Lung (tissue), 12 donors: ENCODE results near the gene EDC3. TPM values are rescaled to one million over a fixed set of nuclear protein-coding genes. Genes with fewer than 3 reads are reported as not detected.

Experiments used
- ATAC-seq: fragments of 200-7000 bp; cut with Tn5 transposase; one replicate; pipeline ENCODE4 v1.9.1; 2020; ENCODE audit warnings: moderate number of reproducible peaks; ENCODE audit not compliant: insufficient read depth, low FRiP score
- DNase-seq, 3 donors: peaks; one replicate each; pipeline ENCODE4 v3.0.0-alpha.2; 2013 to 2017
- H3K27ac ChIP-seq, 2 donors: one replicate each; pipeline ENCODE4 v1.5.1; 2013; ENCODE audit warnings: mild to moderate bottlenecking in 2 of 2, moderate library complexity in 2 of 2, control low read depth in 1 of 2, inconsistent platforms in 1 of 2, low read depth in 1 of 2, low read length in 1 of 2
- H3K27me3 ChIP-seq, 3 donors: one replicate each; pipeline ENCODE4 v1.5.1; 2013; ENCODE audit warnings: low read length in 2 of 3; ENCODE audit not compliant: control insufficient read depth in 3 of 3, insufficient read depth in 3 of 3
- H3K36me3 ChIP-seq, 4 donors: one replicate each; pipeline ENCODE4 v1.5.1; 2013; ENCODE audit warnings: low read length in 4 of 4, mild to moderate bottlenecking in 1 of 4, moderate library complexity in 1 of 4; ENCODE audit not compliant: control insufficient read depth in 4 of 4, insufficient read depth in 4 of 4
- H3K4me1 ChIP-seq, 5 donors: one replicate each; pipeline ENCODE4 v1.5.1; 2013; ENCODE audit warnings: low read length in 5 of 5, mild to moderate bottlenecking in 2 of 5, moderate library complexity in 1 of 5; ENCODE audit not compliant: control insufficient read depth in 5 of 5, insufficient read depth in 5 of 5
- H3K4me3 ChIP-seq: one replicate; pipeline ENCODE4 v1.5.1; 2013; ENCODE audit warnings: mild to moderate bottlenecking, control low read depth, moderate library complexity
- H3K9ac ChIP-seq, 2 donors: one replicate each; pipeline ENCODE4 v1.5.1; 2013; ENCODE audit warnings: low read length in 2 of 2, control low read depth in 1 of 2; ENCODE audit not compliant: insufficient read depth in 1 of 2
- H3K9me3 ChIP-seq, 4 donors: one replicate each; pipeline ENCODE4 v1.5.1; 2013; ENCODE audit warnings: low read length in 3 of 4, mild to moderate bottlenecking in 1 of 4, moderate library complexity in 1 of 4; ENCODE audit not compliant: control insufficient read depth in 4 of 4, insufficient read depth in 3 of 4
- CTCF ChIP-seq: IDR thresholded peaks from 2 replicates; pipeline ENCODE4 v1.5.1; 2012; ENCODE audit warnings: mild to moderate bottlenecking; ENCODE audit errors: control extremely low read depth, extremely low read depth
- WGBS, 2 donors: extraction: QIAGEN DNeasy Blood & Tissue Kit; methylation state at CpG; one replicate each; pipeline ENCODE4 v1.1.7; 2013; 5-methylcytosine and 5-hydroxymethylcytosine counted together
- polyA plus RNA-seq, 2 donors: library from polyadenylated mRNA; stranded (reverse); fragments of 200-250 nt; gene quantifications; one replicate each; pipeline ENCODE4 v1.2.1, GENCODE V29; 2013
- total RNA-seq, 2 donors: library from RNA; depleted of rRNA in 1 of 2; stranded (reverse); fragments of >200 nt in 1 of 2; gene quantifications; one replicate each; pipeline ENCODE4 v1.2.1, GENCODE V29; 2014 to 2021
- donor health status: control.
- donor health status: control.
- donor health status: Bipolar disorder and iron deficiency.
- donor health status: healthy.
- donor health status: DM: yes; HTN: yes; CAD: no.

The EDC3 gene
- total and polyA plus RNA-seq, 4 donors, result 15.3 to 31.9 (median 22.0) TPM

- Histone ChIP-seq H3K36me3 (peaks cover 7 to 25% (median 11%) of the 10 kb centered on the region in 4 donors), H3K4me3 (no peak overlapping the region), H3K27me3 (no peaks in the 10 kb centered on the region), H3K9me3 (no peaks in the 10 kb centered on the region), H3K27ac (no peak overlapping the region), H3K4me1 (peaks cover 0 to 3% (median 0%) of the 10 kb centered on the region in 5 donors), H3K9ac (no peak overlapping the region)
- DNase-seq (no peak), ATAC-seq (no peak)
- WGBS, 2 donors, result 90 to 96% methylated on average over 4 of the region's 4 CpGs
- TF ChIP-seq CTCF, result no peak
These were observed 26.2 kb downstream of the EDC3 start for GRCh38 chr15:74669627-74670026.

- Histone ChIP-seq H3K27ac (no peak overlapping the region), H3K4me1 (peaks cover 6 to 13% (median 6%) of the 10 kb centered on the region in 5 donors), H3K9me3 (no peaks in the 10 kb centered on the region), H3K4me3 (no peak overlapping the region), H3K27me3 (no peaks in the 10 kb centered on the region), H3K9ac (no peak overlapping the region), H3K36me3 (peaks cover 6 to 24% (median 9%) of the 10 kb centered on the region in 4 donors)
- WGBS, 2 donors, result 93 to 100% methylated on average over 1 of the region's 1 CpG
- DNase-seq (no peak), ATAC-seq (no peak)
- TF ChIP-seq CTCF, result no peak
These were observed 27.8 kb downstream of the EDC3 start for GRCh38 chr15:74667975-74668374.

- H3K36me3 ChIP-seq, result peaks cover 0 to 12% (median 1%) of the 10 kb centered on the region in 4 donors
- peak overlapping the region in 1 of 2 donors; percentile 86 for H3K27ac ChIP-seq
- no peak for TF ChIP-seq CTCF
- H3K27me3 ChIP-seq, result no peaks in the 10 kb centered on the region
- H3K9me3 ChIP-seq, result no peaks in the 10 kb centered on the region
- DNase-seq, result no peak
- no peak overlapping the region for H3K9ac ChIP-seq
- peaks cover 6 to 13% (median 7%) of the 10 kb centered on the region in 5 donors for H3K4me1 ChIP-seq
- no peak overlapping the region for H3K4me3 ChIP-seq
- 71 to 91% methylated on average over 2 of the region's 2 CpGs for WGBS, 2 donors
- ATAC-seq, result no peak
These were observed 31.2 kb downstream of the EDC3 start for GRCh38 chr15:74664670-74665069.
